Uterus (tissue), 2 donors: ENCODE measurements around the gene SCN1B.

ENCODE experiments used
- POLR2A ChIP-seq, 2 donors: fragments of 450-650 bp; IDR thresholded peaks; one replicate each; pipeline ENCODE4 v1.6.1; 2016; ENCODE audit warnings: antibody characterized with exemption in 2 of 2, mild to moderate bottlenecking in 1 of 2, moderate library complexity in 1 of 2
- TF ChIP-seq, protein P1 (sequence below), 4 experiments: fragments of 200-600 bp in 2 of 4; fragments of 450-650 bp in 2 of 4; sonication (generic) in 2 of 4; IDR thresholded peaks; one replicate each; pipeline ENCODE4 v1.5.1; 2016 to 2019; ENCODE audit warnings: antibody characterized with exemption in 4 of 4, mild to moderate bottlenecking in 2 of 4, moderate library complexity in 1 of 4

DNA sequence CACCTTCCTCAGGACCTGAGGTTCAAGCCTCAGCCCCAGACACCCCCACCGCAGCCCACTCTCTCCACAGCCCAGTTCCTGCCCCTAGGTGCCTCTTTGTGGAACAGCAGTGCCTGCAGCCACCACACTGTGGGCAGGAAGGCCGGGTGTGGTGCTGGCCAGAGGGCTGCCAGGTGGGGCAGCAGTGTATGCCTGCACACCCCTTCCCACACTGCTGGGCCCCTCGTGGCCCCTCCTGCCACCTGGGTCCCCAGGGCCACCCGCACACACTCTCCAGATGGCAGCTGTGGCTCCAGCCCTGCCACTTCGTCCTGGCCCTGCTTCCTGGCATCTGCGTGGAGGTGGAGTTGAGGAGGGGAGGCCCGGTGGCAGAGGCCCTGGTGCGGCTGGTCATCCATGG lies 46.4 kb downstream of the SCN1B start:
- TF ChIP-seq, protein P1, sequence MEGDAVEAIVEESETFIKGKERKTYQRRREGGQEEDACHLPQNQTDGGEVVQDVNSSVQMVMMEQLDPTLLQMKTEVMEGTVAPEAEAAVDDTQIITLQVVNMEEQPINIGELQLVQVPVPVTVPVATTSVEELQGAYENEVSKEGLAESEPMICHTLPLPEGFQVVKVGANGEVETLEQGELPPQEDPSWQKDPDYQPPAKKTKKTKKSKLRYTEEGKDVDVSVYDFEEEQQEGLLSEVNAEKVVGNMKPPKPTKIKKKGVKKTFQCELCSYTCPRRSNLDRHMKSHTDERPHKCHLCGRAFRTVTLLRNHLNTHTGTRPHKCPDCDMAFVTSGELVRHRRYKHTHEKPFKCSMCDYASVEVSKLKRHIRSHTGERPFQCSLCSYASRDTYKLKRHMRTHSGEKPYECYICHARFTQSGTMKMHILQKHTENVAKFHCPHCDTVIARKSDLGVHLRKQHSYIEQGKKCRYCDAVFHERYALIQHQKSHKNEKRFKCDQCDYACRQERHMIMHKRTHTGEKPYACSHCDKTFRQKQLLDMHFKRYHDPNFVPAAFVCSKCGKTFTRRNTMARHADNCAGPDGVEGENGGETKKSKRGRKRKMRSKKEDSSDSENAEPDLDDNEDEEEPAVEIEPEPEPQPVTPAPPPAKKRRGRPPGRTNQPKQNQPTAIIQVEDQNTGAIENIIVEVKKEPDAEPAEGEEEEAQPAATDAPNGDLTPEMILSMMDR (IDR thresholded peaks at IDR 0.05), result no peak
- TF ChIP-seq POLR2A (IDR thresholded peaks at IDR 0.05), result no peak
